Measurements from ENCODE around the gene MAN2B2. TPM values are rescaled to one million over a fixed set of nuclear protein-coding genes. Genes with fewer than 3 reads are reported as not detected.

Gene MAN2B2
- total RNA-seq, result 7.3 TPM

- DNase-seq (ENCODE audit: low spot score in 2 of 2) (peak; percentile 95 to 98), FAIRE-seq (no peak)
These were observed at the start of gene MAN2B2 for GRCh38 chr4:6574747-6575502. MAN2B2 (plus strand) TSS chr4:6575189; CDS start chr4:6575211, 22 bp downstream.

GRCh38 chr4:6525474-6525873 lies 49.5 kb upstream of the MAN2B2 start:
- no peak for DNase-seq (ENCODE audit: low spot score in 2 of 2)
- FAIRE-seq, result no peak

GRCh38 chr4:6526156-6526555 lies 48.8 kb upstream of the MAN2B2 start:
- no peak for DNase-seq (ENCODE audit: low spot score in 2 of 2)
- FAIRE-seq, result no peak

GRCh38 chr4:6526671-6527091 lies 48.3 kb upstream of the MAN2B2 start:
- DNase-seq (ENCODE audit: low spot score in 2 of 2) (no peak), FAIRE-seq (no peak)

GRCh38 chr4:6527259-6527658 lies 47.7 kb upstream of the MAN2B2 start:
- DNase-seq (ENCODE audit: low spot score in 2 of 2) (no peak), FAIRE-seq (no peak)

GRCh38 chr4:6527683-6528595 lies 47.0 kb upstream of the MAN2B2 start:
- FAIRE-seq (no peak), DNase-seq (ENCODE audit: low spot score in 2 of 2) (no peak)

GRCh38 chr4:6529021-6529420 lies 46.0 kb upstream of the MAN2B2 start:
- DNase-seq (ENCODE audit: low spot score in 2 of 2), result no peak
- no peak for FAIRE-seq

GRCh38 chr4:6530301-6530700 lies 44.7 kb upstream of the MAN2B2 start:
- no peak for FAIRE-seq
- DNase-seq (ENCODE audit: low spot score in 2 of 2), result no peak

GRCh38 chr4:6530964-6531363 lies 44.0 kb upstream of the MAN2B2 start:
- FAIRE-seq (no peak), DNase-seq (ENCODE audit: low spot score in 2 of 2) (no peak)

GRCh38 chr4:6532102-6532501 lies 42.9 kb upstream of the MAN2B2 start:
- FAIRE-seq (no peak), DNase-seq (ENCODE audit: low spot score in 2 of 2) (no peak)

GRCh38 chr4:6532658-6533057 lies 42.3 kb upstream of the MAN2B2 start:
- no peak for FAIRE-seq
- DNase-seq (ENCODE audit: low spot score in 2 of 2), result no peak

GRCh38 chr4:6534050-6534449 lies 40.9 kb upstream of the MAN2B2 start:
- no peak for DNase-seq (ENCODE audit: low spot score in 2 of 2)
- no peak for FAIRE-seq

GRCh38 chr4:6534618-6535328 lies 40.2 kb upstream of the MAN2B2 start:
- no peak for DNase-seq (ENCODE audit: low spot score in 2 of 2)

GRCh38 chr4:6535329-6535692 lies 39.7 kb upstream of the MAN2B2 start:
- FAIRE-seq (no peak), DNase-seq (ENCODE audit: low spot score in 2 of 2) (no peak)

More at GRCh38 chr4:6534618-6535328, 40.2 kb upstream of the MAN2B2 start:
- FAIRE-seq, result no peak

GRCh38 chr4:6535706-6536105 lies 39.3 kb upstream of the MAN2B2 start:
- DNase-seq (ENCODE audit: low spot score in 2 of 2), result no peak
- FAIRE-seq, result no peak

GRCh38 chr4:6538111-6538510 lies 36.9 kb upstream of the MAN2B2 start:
- no peak for FAIRE-seq
- DNase-seq (ENCODE audit: low spot score in 2 of 2), result no peak

- DNase-seq (ENCODE audit: low spot score in 2 of 2), result no peak
- FAIRE-seq, result no peak
These were observed 36.4 kb upstream of the MAN2B2 start for GRCh38 chr4:6538575-6538974.

- DNase-seq (ENCODE audit: low spot score in 2 of 2) (no peak), FAIRE-seq (no peak)
These were observed 35.8 kb upstream of the MAN2B2 start for GRCh38 chr4:6539009-6539764.

- DNase-seq (ENCODE audit: low spot score in 2 of 2) (no peak), FAIRE-seq (no peak)
These were observed 34.1 kb upstream of the MAN2B2 start for GRCh38 chr4:6540879-6541278.

GRCh38 chr4:6541789-6542188 lies 33.2 kb upstream of the MAN2B2 start:
- no peak for DNase-seq (ENCODE audit: low spot score in 2 of 2)
- no peak for FAIRE-seq
